KG1 (cell line): ENCODE results near the gene CCDC102A.
"Not testable (repeated sequence)": the region's sequence is repeated elsewhere in the genome, so short reads cannot be mapped to it uniquely, and the experiment has no call there.

Experiments
- DNase-seq: peaks from one replicate; lab custom pipeline; 2025; lab: John Stamatoyannopoulos, UW

The CCDC102A gene

GRCh38 chr16:57536306-57537193 lies at the start of gene CCDC102A:
Gene CCDC102A, minus strand, starts transcription at chr16:57536571. Its CDS starts 7,394 bp downstream, at chr16:57529177.
- peak; percentile 36 for DNase-seq

- no peak for DNase-seq
These were observed 48.8 kb upstream of the CCDC102A start for GRCh38 chr16:57585051-57585687.

GRCh38 chr16:57579361-57579665 lies 42.9 kb upstream of the CCDC102A start:
- DNase-seq = no peak

GRCh38 chr16:57578521-57579360 lies 42.4 kb upstream of the CCDC102A start:
- DNase-seq = no peak

- peak; percentile 14 for DNase-seq
These were observed 41.4 kb upstream of the CCDC102A start for GRCh38 chr16:57577691-57578224.

- no peak for DNase-seq
These were observed 40.8 kb upstream of the CCDC102A start for GRCh38 chr16:57577214-57577613.

GRCh38 chr16:57576429-57576870 lies 40.1 kb upstream of the CCDC102A start:
- DNase-seq = peak; percentile 59

- DNase-seq = no peak
These were observed 39.3 kb upstream of the CCDC102A start for GRCh38 chr16:57575468-57576277.

GRCh38 chr16:57574646-57575467 lies 38.5 kb upstream of the CCDC102A start:
- no peak for DNase-seq

GRCh38 chr16:57574086-57574485 lies 37.7 kb upstream of the CCDC102A start:
- DNase-seq = no peak

GRCh38 chr16:57572978-57573728 lies 36.8 kb upstream of the CCDC102A start:
- DNase-seq = no peak

- no peak for DNase-seq
These were observed 34.7 kb upstream of the CCDC102A start for GRCh38 chr16:57571098-57571497.

- DNase-seq = no peak
These were observed 34.1 kb upstream of the CCDC102A start for GRCh38 chr16:57570301-57571070.

- DNase-seq = no peak
These were observed 33.1 kb upstream of the CCDC102A start for GRCh38 chr16:57569306-57569946.

- not testable (repeated sequence) for DNase-seq
These were observed 32.4 kb upstream of the CCDC102A start for GRCh38 chr16:57568772-57569171.

- DNase-seq = no peak
These were observed 31.9 kb upstream of the CCDC102A start for GRCh38 chr16:57568173-57568678.

GRCh38 chr16:57567691-57568090 lies 31.3 kb upstream of the CCDC102A start:
- DNase-seq = no peak

- DNase-seq = no peak
These were observed 30.1 kb upstream of the CCDC102A start for GRCh38 chr16:57566436-57566835.
